Measurements from ENCODE around the gene PRSS53. TPM values are rescaled to one million over a fixed set of nuclear protein-coding genes. Genes with fewer than 3 reads are reported as not detected.

Gene PRSS53
- total RNA-seq, 3 donors from 2014 or later: 1.3 to 2.0 (median 1.3) TPM

DNA sequence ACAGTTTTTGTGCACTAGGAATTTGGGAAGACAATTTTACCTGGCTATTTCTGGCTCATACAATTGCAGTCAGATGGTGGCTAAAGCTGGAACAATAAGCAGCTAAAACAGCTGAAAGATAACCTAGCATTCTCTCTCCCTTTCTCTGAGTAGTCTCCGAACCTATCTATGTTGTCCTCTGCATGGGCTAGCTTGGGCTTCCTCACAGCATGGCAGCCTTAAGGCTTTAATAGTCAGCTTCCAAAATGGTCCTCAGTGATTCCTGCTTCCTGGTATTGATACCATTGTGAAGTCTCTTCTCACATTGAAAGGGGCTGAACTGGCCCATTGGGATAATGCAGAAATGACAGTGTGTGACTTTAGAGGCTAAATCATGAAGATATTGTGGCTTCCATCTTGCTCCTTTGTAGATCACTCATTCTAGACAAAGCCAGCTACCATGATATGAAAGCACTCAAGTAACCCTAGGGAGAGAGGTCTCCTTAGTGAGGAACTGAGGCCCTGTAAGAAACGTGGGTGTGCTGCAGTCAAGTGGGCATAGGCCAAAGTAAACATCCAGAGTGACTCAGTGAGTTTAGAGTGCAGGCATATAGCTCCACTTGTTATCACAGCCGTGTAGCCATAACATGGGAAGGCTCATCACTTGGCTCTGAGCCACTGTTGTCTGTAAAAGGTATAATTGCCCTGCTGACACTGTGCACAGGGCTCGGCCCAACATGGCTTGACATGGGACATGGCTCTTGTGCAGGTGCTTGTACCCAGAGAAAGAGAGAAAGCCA, 11.3 kb upstream of the PRSS53 start:
- H3K27me3 ChIP-seq: no peaks in the 10 kb centered on the region
- no peak overlapping the region for H3K27ac ChIP-seq
- intact Hi-C loops (cut with DNase I; ENCODE audit: low total_unique reads): no loop called here
- TF ChIP-seq, protein P1, sequence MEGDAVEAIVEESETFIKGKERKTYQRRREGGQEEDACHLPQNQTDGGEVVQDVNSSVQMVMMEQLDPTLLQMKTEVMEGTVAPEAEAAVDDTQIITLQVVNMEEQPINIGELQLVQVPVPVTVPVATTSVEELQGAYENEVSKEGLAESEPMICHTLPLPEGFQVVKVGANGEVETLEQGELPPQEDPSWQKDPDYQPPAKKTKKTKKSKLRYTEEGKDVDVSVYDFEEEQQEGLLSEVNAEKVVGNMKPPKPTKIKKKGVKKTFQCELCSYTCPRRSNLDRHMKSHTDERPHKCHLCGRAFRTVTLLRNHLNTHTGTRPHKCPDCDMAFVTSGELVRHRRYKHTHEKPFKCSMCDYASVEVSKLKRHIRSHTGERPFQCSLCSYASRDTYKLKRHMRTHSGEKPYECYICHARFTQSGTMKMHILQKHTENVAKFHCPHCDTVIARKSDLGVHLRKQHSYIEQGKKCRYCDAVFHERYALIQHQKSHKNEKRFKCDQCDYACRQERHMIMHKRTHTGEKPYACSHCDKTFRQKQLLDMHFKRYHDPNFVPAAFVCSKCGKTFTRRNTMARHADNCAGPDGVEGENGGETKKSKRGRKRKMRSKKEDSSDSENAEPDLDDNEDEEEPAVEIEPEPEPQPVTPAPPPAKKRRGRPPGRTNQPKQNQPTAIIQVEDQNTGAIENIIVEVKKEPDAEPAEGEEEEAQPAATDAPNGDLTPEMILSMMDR (IDR thresholded peaks at IDR 0.05): no peak
- TF ChIP-seq POLR2AphosphoS5 (IDR thresholded peaks at IDR 0.05) (no peak), POLR2A (IDR thresholded peaks at IDR 0.05) (no peak)
- no peaks in the 10 kb centered on the region for H3K36me3 ChIP-seq
- H3K4me3 ChIP-seq: no peak overlapping the region
- no peaks in the 10 kb centered on the region for H3K4me1 ChIP-seq
- no peaks in the 10 kb centered on the region for H3K9me3 ChIP-seq
- no peak for DNase-seq (ENCODE audit: low spot score in 2 of 2)

DNA sequence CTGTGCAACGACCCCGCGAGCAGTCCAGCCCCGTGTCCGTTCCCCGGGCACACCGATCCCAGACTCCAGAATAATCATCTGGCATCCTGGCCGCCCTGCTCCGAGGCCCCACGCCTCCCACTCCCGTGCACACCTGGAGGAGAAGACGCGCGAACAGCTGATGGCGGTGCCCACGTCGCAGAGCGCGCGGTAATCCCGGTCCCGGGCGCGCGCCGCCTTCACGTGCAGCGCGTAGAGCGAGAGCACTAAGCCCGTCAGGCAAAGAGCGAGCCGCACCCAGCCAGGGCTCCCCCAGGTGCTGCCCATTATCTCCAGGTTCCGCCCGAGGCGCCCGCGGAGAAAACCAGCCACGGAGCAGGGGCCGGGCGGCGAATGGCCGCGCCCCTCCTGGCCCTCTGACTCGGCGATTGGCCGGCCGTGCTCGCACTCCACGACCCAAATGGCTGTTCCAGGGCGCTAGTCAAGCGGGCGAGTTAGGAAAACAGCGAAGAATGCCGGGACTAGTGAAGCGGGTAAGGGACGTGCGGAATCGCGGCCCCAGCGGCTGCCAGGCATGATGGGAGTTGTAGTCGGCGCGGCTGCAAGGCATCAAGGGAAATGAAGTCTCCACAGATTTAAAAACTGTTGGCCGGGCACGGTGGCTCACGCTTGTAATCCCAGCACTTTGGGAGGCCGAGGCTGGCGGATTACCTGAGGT, 5.8 kb upstream of the PRSS53 start, which contains the start of gene VKORC1:
TSS of gene VKORC1 (minus strand) at position 374 of the 697 bp plus-strand sequence. CDS start at position 306, 68 bp downstream.
- H3K27ac ChIP-seq: peak within 1 kb of the TSS; percentile 79 to 90
- TF ChIP-seq POLR2AphosphoS5 (IDR thresholded peaks at IDR 0.05) (peak in 2 of 3 donors; percentile 68 to 73), POLR2A (IDR thresholded peaks at IDR 0.05) (no peak)
- TF ChIP-seq, protein P1 (IDR thresholded peaks at IDR 0.05): no peak
- DNase-seq (ENCODE audit: low spot score in 2 of 2): peak; percentile 93
- intact Hi-C loops (cut with DNase I; ENCODE audit: low total_unique reads): no loop called here
- no peaks in the 10 kb centered on the region for H3K27me3 ChIP-seq
- H3K9me3 ChIP-seq: no peaks in the 10 kb centered on the region
- H3K36me3 ChIP-seq: no peaks in the 10 kb centered on the region
- H3K4me1 ChIP-seq: peaks cover 0 to 5% of the 10 kb centered on the region in 2 donors
- peak within 1 kb of the TSS; percentile 80 to 89 (median 83) for H3K4me3 ChIP-seq

DNA sequence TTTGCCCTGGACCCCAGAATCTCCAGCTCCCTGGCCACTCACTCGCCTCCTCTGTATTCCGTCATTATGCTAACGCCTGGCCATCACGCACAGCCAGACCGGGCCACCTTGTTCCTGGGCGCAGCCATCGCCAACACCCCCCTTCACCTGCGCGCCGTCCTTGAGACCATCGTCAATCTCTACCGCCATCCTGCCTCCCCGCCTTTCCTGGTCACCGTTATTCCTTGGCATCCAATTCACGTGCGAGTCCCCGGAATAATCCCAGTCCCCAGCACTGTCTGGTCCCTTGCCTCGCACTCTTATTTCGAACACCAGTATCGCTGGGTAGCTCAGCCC, 5.3 kb upstream of the PRSS53 start:
- intact Hi-C loops (cut with DNase I; ENCODE audit: low total_unique reads): no loop called here
- Histone ChIP-seq H3K9me3 (no peaks in the 10 kb centered on the region), H3K27me3 (no peaks in the 10 kb centered on the region), H3K4me3 (peak overlapping the region; percentile 80 to 89 (median 83)), H3K27ac (peak overlapping the region; percentile 79 to 90), H3K4me1 (peaks cover 0 to 5% of the 10 kb centered on the region in 2 donors), H3K36me3 (no peaks in the 10 kb centered on the region)
- DNase-seq (ENCODE audit: low spot score in 2 of 2): no peak
- TF ChIP-seq POLR2A (IDR thresholded peaks at IDR 0.05) (no peak), POLR2AphosphoS5 (IDR thresholded peaks at IDR 0.05) (no peak)
- TF ChIP-seq, protein P1 (IDR thresholded peaks at IDR 0.05): no peak

DNA sequence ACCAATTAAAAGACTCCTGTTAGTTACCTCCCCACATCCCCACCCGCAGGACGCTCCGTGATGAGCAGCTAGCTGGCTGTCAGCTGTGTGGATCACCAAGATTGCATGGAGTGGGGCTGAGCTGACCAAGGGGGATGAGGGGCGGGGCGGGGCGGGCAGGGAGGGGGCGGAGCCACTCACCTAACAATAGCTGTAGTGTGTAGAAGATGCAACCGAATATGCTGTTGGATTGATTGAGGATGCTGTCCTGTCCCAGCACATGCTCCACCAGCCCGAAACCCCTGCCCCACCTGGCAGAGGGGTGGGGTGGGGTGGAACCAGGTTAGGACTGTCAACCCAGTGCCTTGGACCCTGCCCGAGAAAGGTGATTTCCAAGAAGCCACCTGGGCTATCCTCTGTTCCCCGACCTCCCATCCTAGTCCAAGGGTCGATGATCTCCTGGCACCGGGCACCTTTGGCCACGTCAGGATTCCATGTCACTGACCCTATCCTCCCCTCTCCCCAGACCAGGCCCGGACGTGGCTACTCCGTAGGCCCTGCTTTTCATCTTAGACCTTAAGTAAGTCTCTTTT, 4.5 kb upstream of the PRSS53 start:
- H3K36me3 ChIP-seq: no peaks in the 10 kb centered on the region
- peak overlapping the region; percentile 80 to 89 (median 83) for H3K4me3 ChIP-seq
- H3K4me1 ChIP-seq: peaks cover 0 to 5% of the 10 kb centered on the region in 2 donors
- intact Hi-C loops (cut with DNase I; ENCODE audit: low total_unique reads): no loop called here
- TF ChIP-seq POLR2AphosphoS5 (IDR thresholded peaks at IDR 0.05) (no peak), POLR2A (IDR thresholded peaks at IDR 0.05) (no peak)
- TF ChIP-seq, protein P1 (IDR thresholded peaks at IDR 0.05): no peak
- no peak overlapping the region for H3K27ac ChIP-seq
- no peaks in the 10 kb centered on the region for H3K9me3 ChIP-seq
- DNase-seq (ENCODE audit: low spot score in 2 of 2): no peak
- no peaks in the 10 kb centered on the region for H3K27me3 ChIP-seq
